ENCODE measurements around the gene PLPP3. TPM values are rescaled to one million over a fixed set of nuclear protein-coding genes. Genes with fewer than 3 reads are reported as not detected.

Gene PLPP3
- total RNA-seq, 1 donor from 2014 or later = 101 TPM

DNA sequence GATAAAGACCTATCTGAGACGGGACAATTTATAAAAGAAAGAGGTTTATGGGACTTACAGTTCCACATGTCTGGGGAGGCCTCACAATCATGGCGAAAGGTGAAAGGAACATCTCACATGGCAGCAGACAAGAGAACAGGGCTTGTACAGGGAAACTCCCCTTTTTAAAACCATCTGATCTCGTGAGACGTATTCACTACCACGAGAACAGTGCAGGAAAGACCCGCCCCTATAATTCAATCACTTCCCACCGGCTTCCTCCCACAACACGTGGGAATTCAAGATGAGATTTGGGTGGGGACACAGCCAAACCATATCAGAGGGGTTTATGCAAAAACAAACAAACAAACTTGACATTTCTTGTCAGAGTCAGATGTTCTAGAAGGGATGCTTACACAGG, 89.7 kb downstream of the PLPP3 start:
- peaks cover 18% of the 10 kb centered on the region for H3K36me3 ChIP-seq
- H3K4me1 ChIP-seq = peaks cover 27% of the 10 kb centered on the region
- intact Hi-C loops (cut with micrococcal nuclease) = no loop called here
- no peak for DNase-seq
- H3K27me3 ChIP-seq (ENCODE audit: low read depth) = no peaks in the 10 kb centered on the region
- peaks cover 7% of the 10 kb centered on the region for H3K9me3 ChIP-seq (replicated peaks)
- no peak overlapping the region for H3K4me3 ChIP-seq
- TF ChIP-seq CTCF (IDR thresholded peaks at IDR 0.05; ENCODE audit: borderline replicate concordance) = no peak
- H3K27ac ChIP-seq (replicated peaks) = no peak overlapping the region

DNA sequence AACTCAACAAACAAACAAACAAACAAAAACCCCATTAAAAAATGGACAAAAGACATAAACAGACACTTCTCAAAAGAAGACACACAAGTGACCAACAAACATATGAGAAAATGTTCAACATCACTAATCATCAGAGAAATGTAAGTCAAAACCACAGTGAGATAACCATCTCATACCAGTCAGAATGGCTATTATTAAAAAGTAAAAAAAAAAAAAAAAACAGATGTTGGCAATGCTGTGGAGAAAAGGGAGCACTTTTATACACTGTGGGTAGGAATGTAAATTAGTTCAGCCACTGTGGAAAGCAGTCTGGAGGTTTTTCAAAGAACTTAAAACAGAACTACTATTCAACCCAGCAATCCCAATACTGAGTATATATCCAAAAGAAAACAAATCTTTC, 94.7 kb downstream of the PLPP3 start:
- Histone ChIP-seq H3K27me3 (ENCODE audit: low read depth) (no peaks in the 10 kb centered on the region), H3K36me3 (no peaks in the 10 kb centered on the region), H3K4me1 (no peaks in the 10 kb centered on the region), H3K9me3 (replicated peaks) (peaks cover 1% of the 10 kb centered on the region), H3K4me3 (no peak overlapping the region), H3K27ac (replicated peaks) (no peak overlapping the region)
- TF ChIP-seq CTCF (IDR thresholded peaks at IDR 0.05; ENCODE audit: borderline replicate concordance) = no peak
- DNase-seq = no peak
- intact Hi-C loops (cut with micrococcal nuclease) = no loop called here

- TF ChIP-seq CTCF (IDR thresholded peaks at IDR 0.05; ENCODE audit: borderline replicate concordance) = no peak
- intact Hi-C loops (cut with micrococcal nuclease) = no loop called here
- DNase-seq = no peak
- no peaks in the 10 kb centered on the region for H3K27me3 ChIP-seq (ENCODE audit: low read depth)
- no peak overlapping the region for H3K4me3 ChIP-seq
- no peaks in the 10 kb centered on the region for H3K36me3 ChIP-seq
- peaks cover 6% of the 10 kb centered on the region for H3K4me1 ChIP-seq
- no peak overlapping the region for H3K27ac ChIP-seq (replicated peaks)
- no peaks in the 10 kb centered on the region for H3K9me3 ChIP-seq (replicated peaks)
These were observed 96.3 kb downstream of the PLPP3 start for GRCh38 chr1:56483104-56483503.

- Histone ChIP-seq H3K4me1 (peaks cover 12% of the 10 kb centered on the region), H3K27me3 (ENCODE audit: low read depth) (no peaks in the 10 kb centered on the region), H3K27ac (replicated peaks) (no peak overlapping the region), H3K9me3 (replicated peaks) (no peaks in the 10 kb centered on the region), H3K4me3 (no peak overlapping the region), H3K36me3 (no peaks in the 10 kb centered on the region)
- no peak for DNase-seq
- TF ChIP-seq CTCF (IDR thresholded peaks at IDR 0.05; ENCODE audit: borderline replicate concordance) = no peak
- intact Hi-C loops (cut with micrococcal nuclease) = no loop called here
These were observed 96.9 kb downstream of the PLPP3 start for GRCh38 chr1:56482486-56482885.

DNA sequence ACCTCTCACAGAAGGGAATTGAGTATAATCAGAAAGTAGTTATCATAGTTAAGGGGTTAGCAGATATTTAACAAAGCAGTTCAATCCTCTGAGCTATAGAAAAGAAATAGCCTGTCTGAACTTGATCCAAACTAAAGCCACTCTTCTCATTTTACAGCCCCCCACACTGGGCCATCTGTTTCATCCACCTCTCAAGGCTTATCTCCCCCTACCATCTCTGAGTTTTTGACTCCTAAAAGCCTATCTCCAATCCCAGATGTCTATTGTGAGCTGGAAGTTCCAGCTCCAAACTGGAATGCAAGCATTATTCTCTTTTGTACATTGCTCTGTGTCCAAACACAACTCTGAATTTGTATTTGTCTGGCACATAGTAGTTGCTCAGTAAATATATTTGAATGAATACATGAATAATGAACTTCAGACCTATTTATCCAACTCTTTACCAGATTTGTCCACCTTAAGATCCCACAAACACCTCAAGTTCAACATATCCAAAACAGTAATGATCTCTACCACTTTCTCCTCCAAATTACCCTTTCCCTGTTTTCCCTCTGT, 98.1 kb downstream of the PLPP3 start:
- Histone ChIP-seq H3K4me1 (peaks cover 20% of the 10 kb centered on the region), H3K36me3 (no peaks in the 10 kb centered on the region), H3K9me3 (replicated peaks) (no peaks in the 10 kb centered on the region), H3K4me3 (no peak overlapping the region), H3K27ac (replicated peaks) (no peak overlapping the region), H3K27me3 (ENCODE audit: low read depth) (no peaks in the 10 kb centered on the region)
- no peak for TF ChIP-seq CTCF (IDR thresholded peaks at IDR 0.05; ENCODE audit: borderline replicate concordance)
- intact Hi-C loops (cut with micrococcal nuclease) = no loop called here
- DNase-seq = no peak

All from left ventricle myocardium inferior (tissue), 1 donor.